ENCODE measurements around the gene FBXO36. TPM values are rescaled to one million over a fixed set of nuclear protein-coding genes. Genes with fewer than 3 reads are reported as not detected.
"Not testable (repeated sequence)": the region's sequence is repeated elsewhere in the genome, so short reads cannot be mapped to it uniquely, and the experiment has no call there.

FBXO36 gene, protein sequence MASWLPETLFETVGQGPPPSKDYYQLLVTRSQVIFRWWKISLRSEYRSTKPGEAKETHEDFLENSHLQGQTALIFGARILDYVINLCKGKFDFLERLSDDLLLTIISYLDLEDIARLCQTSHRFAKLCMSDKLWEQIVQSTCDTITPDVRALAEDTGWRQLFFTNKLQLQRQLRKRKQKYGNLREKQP
- 2.3 TPM for total RNA-seq

DNA sequence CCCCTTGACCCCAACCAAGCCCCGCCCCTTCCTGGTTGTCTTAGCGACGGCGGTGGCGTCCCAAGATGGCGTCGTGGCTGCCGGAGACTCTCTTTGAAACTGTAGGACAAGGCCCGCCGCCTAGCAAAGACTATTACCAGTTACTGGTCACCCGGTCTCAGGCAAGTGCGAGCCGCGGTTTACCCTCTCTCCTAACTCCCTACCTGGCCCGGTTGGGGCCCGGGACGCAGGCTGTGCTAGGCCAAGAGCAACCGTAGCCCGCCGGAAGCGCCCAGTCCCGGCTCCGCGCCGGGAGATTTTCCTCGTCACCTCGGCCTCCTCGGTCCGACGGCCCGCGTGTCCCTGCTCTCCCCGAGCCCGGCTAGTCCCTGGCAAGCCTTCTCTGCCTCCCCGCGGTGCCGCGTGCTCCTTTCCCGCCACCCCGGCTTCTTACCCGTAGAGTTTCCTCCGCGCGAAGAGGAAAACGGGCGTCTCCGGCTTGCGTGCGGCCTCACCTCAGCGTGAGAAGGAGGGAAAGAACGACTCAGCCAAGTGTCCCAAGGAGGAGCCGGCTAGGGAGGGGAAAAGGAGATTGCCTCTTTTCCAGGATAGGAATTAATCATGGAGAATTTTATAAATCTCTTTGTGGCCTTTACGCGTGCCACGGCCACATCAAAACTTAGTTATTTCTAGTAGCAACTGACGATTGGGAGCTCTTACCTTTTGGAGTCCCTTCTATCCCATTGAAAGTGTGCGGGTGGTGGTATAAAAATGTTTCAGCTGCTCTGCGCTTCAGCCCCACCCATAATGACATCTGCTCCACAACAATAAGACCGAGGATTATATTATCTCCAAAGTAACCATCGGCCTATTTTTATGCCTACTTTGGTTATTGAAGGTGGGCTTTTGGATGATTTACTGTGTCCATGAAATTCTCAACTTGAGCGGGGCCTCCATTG lies at the start of gene FBXO36:
FBXO36 (plus strand) TSS at position 55 of the 938 bp plus-strand sequence; CDS start at position 66, 11 bp downstream.
- DNase-seq (ENCODE audit: low spot score) = no peak

DNA sequence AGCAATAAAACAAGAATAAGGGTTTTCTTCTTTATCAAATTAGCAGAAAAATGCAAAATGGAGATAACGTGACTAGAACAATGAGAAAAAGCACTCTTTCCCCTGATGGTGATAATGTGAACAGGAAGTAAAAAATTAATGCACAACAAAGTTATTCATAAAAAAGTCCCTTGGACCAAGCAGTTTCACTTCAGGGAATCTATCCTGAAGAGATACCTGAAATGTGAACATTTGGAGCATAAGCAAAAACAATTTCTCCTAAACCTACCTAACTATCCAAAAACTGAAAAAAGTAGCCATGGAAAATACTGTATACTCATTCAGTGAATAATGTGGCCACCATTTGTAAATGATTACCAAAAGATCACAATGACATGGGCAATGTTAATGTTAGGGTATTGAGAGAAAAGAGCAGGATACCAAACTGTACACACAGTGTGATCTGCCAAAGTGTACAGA lies 49.2 kb upstream of the FBXO36 start:
- no peak for DNase-seq (ENCODE audit: low spot score)

DNA sequence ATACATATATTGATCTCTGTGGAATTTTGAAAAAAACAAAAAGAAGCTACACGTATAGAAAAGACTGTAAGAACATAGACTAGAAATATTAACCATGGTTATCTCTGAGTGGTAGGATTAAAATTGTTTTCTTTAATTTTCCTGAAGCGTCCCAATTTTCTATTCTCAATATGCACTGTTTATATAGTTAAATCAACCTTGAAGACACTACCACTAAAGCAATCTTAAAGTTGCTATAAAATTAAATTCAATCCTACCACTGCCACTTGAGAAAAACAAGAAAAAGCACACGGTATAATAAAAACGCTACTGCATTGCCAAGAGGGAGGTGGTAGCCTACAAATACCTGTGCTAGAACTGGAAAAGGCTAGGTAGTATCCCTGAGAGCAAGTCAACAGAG lies 47.7 kb upstream of the FBXO36 start:
- DNase-seq (ENCODE audit: low spot score) = no peak

DNA sequence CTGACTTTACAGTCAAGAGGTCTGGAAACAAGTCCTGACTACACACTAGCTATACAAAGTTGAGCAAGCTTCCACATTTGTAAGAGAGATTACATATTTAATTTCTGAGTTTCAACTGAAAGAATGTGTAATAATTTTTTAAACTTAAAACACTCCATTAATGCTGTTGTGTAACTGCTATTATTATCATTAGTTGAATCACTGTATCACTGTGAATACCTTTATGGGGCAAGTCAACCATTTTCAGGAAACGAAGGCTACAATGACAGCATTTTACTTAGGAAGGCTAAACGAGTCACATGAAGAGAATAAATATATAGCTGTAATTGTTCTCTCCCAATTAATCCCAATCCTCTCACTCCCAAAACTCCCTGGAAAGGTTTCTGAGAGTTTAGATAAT lies 46.8 kb upstream of the FBXO36 start:
- DNase-seq (ENCODE audit: low spot score) = no peak

DNA sequence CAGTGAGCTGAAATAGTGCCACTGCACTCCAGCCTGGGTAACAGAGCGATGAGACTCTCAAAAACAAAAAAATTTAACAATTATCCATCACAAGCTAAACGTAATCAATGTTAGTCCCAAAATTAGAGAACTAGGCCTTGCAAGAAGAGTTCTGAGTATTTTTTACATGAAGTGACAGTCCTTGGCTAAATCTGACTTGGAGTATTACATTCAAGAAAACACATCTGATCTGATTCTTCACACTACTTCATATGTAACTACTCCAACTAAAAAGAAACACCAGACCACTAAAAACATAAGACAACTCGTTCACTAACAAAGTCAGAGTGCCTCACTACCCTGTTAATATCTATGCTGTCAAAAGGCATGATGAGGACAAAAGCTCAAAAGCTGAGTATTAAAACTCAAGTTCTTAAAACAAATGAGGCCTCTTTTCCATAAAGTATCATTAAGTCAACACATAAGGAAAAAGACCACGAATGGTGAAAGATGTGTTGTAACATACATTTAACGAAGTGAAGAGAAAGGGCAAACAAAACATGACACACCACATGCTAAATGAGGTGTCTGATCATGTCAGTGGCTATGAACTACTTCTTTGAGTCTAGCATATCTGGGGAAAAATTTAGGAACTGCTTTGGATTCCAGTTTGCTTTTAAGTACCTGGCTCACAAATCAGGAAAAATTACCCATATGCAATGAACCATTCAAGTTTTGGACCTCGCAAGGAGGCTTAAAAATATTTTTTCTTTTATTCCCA lies 42.9 kb upstream of the FBXO36 start:
- DNase-seq (ENCODE audit: low spot score) = no peak

DNA sequence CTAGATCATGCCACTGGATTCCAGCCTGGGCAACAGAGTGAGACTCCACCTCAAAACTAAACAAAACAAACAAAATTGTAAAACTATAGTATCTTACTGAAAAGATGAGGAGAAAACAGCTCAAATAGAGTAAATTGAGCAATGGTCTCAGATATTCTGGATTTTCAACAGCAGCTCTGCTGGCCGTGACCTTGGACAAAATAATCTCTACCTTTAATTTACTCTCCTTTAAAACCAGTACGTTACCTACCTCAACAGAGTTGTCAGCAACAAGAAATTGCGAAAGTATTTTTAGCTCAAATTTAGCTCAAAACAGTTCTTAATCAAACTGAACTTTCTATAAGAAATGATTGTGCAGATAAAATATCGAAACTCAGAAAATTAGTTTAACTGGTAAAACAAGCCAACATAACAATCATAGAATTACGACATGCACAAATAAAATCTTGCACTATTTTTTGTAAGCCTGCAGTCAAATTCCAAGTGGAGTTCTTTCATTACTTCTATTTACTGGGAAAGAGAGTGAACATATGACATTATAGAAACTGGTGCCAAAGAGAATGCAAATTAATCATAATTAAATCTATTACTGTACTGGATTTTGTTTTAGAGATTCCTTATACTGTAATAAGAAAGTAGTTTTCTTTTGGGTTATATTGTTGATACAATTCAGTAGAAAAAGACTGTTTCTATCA lies 41.3 kb upstream of the FBXO36 start:
- DNase-seq (ENCODE audit: low spot score) = no peak

DNA sequence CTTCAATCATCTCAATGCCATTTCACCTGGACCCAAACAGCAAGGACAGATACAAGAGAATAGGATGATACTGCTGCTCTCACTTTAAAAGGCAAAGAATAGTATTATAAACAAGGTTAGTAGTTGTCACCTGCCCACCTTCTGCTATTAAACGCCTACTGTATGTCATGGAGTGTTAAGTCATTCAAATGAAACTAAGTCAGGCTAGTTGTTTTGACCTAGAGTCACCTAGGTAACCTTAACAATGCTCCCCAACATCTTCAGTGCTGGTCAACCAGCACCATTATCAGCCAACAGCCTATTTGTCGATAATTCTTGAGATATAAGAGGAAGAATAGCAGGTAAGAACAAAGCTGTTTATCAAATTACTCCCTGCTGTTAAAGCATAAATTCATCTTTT lies 39.7 kb upstream of the FBXO36 start:
- no peak for DNase-seq (ENCODE audit: low spot score)

DNA sequence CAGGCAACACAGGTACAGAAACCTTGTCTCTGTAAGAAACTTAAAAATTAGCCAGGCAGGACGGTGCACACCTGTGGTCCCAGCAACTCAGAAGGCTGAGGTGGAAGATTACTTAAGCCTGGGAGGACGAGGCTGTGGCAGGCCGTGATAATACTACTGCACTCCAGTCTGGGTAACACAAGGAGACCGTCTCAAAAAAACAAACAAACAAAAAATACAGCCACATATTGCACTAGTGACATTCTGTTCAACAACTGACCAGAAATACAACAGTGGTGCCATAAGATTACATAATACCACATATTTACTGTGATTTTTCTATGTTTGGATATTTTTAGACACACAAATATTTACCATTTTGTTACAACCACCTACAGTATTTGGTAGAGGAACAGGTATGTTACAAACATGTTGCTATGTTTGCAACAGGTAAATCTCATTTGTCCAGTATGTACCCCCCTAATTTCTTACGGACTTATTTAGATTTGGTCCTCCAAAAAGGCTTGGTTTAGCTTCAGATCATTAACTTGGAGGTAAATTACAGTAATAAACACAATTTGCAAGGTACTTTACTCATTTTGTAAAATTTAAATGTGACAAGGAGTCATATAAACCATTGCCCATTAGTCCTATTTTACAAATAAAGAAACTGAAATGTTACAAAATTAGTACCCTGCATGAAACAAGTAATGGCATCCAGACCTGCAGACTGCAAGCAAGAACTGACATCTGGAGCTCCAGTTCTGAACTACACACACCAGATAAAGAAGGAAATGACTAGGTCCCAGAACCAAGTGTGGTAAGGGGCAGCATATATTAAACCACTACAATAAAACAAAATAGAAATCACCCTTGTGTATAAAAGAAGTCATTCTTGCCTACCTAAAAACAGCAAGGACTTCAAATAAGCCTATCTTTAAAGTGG lies 37.3 kb upstream of the FBXO36 start:
- DNase-seq (ENCODE audit: low spot score) = no peak

DNA sequence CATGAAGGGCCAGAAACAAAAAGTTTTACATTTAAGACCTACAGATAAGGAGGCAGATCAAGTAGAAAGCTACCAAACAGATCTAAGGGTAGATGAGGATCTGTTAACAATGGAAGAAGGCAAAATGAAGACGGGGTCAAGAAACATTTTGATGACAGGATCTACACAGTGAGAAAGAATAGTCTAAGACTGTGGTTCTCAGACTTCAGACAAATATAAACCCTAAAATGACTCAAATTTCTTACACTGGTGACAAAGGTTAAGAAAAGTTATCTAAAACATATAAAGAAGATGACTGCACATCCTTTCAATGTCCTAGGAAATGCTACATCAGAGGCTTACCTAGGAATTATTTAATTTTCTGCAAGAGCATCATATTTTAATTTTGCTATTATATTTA lies 34.9 kb upstream of the FBXO36 start:
- DNase-seq (ENCODE audit: low spot score) = no peak

DNA sequence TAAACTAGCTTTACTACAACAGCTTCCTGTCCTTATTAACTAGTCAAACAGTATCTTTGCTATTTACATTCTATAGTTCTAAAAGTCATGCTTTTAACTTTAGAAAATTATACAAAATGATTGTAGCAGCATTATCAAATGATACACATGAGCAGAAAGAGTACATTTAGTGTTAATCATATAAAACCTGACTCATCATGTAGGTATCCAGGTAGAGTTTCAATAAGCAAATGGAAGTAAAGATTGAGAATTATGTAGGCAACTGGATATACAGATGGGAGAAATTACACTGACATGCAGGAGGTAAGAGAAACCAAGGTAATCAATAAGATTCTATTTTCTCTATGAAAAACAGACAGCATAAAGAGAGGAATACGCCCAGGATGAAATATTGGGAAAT lies 34.3 kb upstream of the FBXO36 start:
- no peak for DNase-seq (ENCODE audit: low spot score)

DNA sequence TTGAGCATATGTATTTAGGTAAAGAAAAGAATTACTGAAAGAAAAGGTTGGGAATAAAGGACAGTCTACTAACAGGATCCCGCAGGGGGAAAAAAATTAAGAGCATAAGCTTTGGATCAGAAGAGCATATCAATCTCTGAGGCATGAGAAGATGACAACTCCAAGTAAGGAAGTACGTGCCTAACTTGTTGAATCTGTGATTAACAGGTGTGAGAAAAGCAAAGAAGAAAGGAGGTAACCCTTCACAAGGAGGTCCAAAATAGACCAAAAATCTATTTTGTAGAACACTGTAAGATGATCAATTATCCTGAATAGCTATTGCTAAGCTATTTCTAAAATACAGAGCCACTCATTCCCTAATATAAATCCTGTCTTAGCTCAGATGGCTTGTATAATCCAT lies 33.3 kb upstream of the FBXO36 start:
- no peak for DNase-seq (ENCODE audit: low spot score)

DNA sequence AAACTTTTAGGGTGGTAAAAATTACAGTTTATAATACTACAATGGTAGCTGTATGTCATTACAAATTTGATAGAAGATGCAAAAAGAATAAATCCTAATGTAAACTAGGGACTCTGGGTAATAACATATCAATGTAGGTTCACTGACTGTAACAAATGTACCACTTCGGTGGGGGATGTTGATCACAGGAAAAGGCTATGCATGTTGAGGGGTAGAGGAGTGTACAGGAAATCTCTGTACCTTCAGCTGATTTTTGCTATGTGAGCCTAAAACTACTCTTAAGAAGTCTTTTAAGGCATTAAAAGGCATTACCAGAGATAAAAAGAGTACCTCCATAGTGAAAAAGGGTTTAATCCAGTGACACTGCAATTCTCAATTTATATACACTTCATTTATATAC lies 25.4 kb upstream of the FBXO36 start:
- DNase-seq (ENCODE audit: low spot score) = no peak

DNA sequence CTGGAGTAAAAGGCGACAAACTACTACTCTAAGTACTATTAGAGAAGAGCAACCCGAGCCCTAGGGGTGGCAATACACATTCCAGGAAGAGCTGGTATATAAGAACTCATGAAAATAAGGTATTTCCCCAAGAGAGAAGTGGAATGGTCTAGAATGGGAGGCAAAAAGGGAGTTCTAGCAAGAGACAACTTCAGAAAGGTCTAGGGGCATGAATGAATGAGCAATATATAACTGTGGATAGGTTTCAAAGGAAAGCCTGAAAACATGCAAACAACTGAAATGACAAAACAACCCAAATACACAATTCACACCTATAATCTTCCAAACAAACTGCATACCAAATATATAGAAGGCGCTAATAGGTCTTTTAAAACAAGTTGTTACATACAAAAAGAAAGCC lies 22.7 kb upstream of the FBXO36 start:
- no peak for DNase-seq (ENCODE audit: low spot score)

DNA sequence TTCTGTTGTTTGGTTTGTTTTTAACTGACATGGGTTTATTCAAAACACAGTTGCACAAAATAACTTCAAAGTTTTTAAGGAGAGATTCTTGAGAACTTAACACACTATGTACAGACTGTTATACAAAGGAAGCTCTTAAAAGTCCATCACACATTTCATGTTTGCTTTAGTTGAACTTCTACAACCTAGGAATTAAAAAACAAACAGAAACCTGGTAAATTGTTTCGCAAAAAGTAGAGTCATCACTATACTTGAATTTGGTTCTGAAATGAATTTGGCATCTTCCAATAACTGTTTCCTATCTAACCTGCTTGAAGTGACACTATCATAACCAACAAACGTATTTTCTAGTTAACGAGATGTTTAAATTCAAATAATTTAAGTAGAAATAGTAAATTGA lies 22.3 kb upstream of the FBXO36 start:
- DNase-seq (ENCODE audit: low spot score) = no peak

DNA sequence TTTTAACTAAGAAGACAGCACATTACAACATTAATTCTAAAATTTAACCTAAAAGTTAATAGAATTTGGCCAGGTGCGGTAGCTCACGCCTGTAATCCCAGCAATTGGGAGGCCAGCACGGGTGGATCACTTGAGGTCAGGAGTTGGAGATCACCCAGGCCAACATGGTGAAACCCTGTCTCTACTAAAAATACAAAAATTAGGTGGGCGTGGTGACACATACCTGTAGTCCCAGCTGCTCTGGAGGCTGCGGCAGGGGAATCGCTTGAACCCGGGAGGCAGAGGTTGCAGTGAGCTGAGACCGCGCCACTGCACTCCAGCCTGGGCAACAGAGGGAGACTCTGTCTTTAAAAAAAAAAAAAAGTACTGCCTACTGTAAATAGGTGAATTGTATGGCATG lies 21.8 kb upstream of the FBXO36 start:
- not testable (repeated sequence) for DNase-seq (ENCODE audit: low spot score)

DNA sequence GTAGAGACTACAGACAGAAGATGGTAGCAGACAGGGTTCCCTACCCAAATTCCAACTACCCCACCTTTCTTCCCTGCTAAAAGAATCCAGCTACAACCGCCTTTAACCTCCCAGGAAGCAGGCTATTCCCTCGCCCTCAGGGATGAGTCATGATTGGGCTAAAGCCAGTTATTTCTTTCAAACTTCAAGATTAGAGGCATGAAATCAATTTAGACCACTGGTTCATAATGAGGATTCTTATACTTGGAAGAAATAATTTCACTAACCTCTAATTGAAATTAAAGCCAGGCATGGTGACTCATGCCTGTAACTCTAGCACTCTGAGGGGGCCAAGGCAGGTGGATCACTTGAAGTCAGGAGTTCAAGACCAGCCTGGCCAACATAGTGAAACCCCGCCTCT lies 20.5 kb upstream of the FBXO36 start:
- DNase-seq (ENCODE audit: low spot score) = peak; percentile 39

DNA sequence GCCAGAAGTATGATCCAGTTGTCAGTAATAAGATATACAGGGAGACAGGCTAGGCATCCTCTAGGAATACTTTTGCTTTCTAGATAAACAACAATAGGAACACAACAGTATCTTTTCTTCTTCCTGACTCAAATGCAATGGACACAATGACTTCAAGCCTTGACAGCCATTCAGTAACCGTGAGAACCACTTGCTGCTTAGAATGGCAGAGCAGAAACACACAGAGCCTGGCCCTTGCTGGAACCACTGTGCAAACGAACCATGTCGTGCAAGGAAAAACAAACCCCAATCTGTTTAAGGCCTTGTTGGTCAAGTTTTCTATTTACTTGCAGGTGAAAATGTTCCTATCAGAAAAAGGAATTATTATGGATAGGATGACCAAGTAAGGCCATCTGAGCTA lies 19.3 kb upstream of the FBXO36 start:
- no peak for DNase-seq (ENCODE audit: low spot score)

DNA sequence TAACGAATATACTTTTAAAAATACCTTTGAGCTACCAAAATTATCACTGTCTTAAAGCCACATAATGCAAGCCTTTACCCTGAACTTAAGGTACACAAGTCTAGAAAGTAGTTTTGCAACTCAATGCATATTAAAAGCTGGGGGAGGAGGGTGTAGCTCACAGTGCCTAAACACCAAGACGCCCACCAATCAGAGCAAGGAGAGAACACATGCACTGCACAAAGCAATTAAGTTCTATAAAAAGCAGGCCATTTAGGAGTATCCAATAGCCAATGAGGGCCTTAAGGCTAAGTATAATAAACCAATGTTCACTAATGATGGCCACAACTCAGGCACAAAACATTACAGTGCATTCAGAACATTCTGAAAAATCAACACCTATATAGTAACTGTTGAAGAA lies 16.7 kb upstream of the FBXO36 start:
- no peak for DNase-seq (ENCODE audit: low spot score)

DNA sequence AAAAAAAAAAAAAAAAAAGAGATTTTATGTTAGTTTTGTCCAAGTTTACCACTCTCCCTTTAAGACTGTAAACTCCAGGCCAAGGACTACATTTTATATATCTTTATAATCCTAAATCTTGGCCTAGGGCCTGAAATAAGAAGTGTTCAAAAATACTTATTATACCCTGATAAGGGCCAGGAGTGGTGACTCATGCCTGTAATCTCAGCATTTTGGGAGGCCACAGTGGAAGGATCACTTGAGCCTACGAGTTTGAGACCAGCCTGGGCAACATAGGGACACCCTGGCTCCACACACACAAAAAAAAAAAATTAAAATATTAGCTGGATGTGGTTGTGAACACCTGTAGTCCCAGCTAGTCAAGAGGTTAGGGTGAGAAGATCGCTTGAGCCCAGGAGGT lies 13.2 kb upstream of the FBXO36 start:
- DNase-seq (ENCODE audit: low spot score) = no peak

DNA sequence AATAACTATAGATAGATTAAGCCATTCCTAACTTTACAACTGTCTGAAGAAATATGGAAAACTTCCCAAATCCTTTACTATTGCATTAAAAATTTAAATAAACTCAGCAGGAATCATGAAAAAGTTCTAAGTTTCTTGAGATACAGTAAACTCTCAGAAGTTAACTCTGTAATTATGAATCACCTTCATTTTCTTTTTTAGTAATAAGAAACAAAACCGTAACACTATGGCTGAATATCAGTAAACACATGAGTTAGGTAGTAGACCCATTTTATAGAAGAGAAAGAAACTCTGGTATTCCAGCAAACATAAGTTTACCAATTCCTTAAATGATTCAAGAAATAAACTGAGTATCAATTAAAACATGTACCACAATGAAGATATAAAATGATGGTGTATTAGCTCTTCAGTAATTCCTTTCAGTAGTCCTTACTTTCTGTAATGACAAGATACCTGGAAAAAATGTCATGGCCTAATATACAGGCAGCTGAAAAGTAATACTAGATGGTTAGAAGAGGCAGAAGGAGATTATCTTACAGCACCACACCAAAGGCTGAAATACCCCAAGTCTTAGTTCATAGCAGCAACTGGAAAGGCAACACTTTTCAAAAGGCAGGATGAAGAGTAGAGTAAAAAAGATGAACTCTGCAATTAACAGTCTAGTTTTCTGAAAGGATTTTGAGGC lies 12.0 kb upstream of the FBXO36 start:
- no peak for DNase-seq (ENCODE audit: low spot score)
